Measurements from ENCODE around the gene GNAI3.

GNAI3 gene

DNA sequence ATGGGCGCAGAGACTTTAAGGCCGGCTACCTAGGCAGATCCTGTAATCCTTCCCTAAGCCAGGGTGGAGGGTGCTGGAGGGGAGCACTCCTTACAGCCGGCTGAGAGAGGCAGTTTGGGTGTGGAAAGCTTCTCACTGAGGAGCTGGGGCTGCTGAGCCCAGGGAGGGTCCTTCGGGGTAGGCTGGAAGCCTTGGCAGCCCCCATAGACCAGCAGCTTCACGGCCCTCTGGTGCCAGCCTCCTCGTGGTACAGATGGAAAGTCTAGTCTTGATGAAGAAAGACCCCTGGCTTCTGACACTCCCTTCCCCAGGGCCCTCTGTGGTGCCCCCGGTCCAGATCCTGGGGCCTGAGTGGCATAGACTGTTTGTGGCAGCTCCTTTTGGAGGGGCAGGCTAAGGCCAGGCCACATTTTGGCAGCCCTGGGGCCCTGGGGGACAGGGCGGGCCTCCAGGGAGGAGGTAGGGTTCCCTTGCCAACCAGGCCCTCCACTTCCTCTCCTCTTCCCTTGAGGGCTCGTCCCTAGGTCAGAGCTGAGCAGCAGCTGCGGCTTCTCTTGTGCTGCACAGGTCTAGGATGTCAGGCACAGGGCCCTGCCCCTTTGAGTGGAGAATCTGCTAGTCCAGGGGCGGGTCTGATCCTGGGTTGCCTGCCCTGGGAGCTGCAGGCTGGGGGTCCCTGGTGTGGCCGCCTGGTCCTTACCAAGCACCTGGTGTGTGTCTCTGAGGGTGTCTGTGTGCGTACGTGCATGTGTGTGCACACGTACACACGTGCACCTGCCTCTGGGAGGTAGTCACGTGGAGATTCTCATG, 76.0 kb downstream of the GNAI3 start:
- no peak for DNase-seq (ENCODE audit: low read depth)

DNA sequence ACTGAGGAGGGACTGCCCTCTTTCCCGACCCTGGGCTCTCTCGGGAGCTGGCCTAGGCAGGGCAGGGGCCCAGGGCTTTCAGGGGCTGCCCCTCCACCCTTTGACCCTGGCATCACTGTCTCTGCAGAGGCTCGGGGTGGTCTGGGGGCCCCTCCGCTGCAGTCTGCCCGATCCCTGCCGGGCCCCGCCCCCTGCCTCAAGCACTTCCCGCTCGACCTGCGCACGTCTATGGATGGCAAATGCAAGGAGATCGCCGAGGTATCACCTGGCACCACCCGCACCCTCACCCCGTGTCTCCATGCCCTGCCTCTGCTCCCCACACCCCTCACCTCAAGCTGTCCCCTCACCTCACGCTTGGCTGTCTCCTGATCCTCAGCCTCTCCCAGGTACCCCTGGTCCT, 76.8 kb downstream of the GNAI3 start:
- DNase-seq (ENCODE audit: low read depth), result no peak

DNA sequence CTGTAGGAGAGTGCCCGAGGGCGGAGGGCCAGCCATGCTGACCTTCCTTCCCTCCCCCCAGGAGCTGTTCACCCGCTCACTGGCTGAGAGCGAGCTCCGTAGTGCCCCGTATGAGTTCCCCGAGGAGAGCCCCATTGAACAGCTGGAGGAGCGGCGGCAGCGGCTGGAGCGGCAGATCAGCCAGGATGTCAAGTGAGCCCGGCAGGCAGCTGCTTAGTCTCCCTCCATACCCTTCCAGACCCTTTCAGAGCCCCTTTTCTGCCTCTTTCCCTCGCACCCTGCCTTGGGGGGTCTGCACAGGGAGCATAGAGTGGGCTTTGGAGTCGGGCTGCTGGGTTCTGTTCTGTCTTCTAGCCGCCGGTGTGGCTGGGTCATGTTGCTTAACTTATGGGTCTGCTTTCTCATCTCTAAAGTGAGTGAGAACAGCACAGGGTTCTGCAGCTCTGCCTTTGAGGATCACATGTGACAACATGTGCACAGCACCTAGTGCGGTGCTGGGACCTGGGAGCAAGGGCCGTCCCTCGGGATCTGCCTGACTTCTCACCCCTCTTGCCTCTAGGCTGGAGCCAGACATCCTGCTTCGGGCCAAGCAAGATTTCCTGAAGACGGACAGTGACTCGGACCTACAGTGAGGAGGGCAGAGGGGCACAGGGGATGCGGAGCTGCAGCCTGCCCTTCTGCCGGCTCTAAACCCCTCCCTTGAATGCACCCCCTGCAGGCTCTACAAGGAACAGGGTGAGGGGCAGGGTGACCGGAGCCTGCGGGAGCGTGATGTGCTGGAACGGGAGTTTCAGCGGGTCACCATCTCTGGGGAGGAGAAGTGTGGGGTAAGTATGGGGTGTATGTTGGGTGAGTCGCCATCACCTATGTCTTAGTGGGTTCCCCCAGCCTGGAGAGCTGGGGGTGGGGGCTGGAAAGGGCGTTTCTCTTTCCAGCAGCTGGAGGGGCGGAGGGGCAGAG, 77.5 kb downstream of the GNAI3 start:
- no peak for DNase-seq (ENCODE audit: low read depth)

GRCh38 chr1:109626682-109627408, 78.4 kb downstream of the GNAI3 start:
- DNase-seq (ENCODE audit: low read depth), result no peak

GRCh38 chr1:109627692-109628399, 79.4 kb downstream of the GNAI3 start:
- no peak for DNase-seq (ENCODE audit: low read depth)

DNA sequence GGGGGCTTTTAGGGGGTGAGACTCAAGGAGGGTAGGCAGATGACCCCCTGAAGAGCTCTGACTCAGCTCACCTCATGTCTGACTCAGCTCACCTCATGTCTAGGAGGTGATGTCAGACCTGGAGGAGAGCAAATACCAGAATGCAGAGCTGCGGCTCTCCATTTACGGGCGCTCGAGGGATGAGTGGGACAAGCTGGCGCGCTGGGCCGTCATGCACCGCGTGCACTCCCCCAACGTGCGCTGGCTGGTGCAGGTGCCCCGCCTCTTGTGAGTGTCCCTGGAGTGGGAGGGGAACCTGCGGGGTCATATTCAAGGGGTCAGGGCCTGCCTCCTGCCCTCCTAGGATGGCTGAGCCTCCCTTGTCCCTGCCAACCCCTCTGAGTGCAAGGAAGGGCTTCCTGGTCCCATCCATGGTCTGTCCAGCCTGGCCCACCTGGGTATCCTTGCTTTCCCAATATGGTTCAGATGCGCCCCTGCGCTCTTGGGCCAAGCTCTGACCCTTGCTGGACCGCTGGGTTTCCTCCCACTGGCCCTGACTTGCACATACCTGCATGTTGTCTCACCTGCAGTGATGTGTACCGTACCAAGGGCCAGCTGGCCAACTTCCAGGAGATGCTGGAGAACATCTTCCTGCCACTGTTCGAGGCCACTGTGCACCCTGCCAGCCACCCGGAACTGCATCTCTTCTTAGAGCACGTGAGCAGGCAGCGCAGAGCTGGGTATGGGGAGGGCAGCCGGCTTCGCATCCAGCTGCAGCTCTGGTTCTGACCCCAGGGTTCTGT, 80.3 kb downstream of the GNAI3 start:
- DNase-seq (ENCODE audit: low read depth), result no peak

- DNase-seq (ENCODE audit: low read depth), result no peak
These were observed 81.1 kb downstream of the GNAI3 start for GRCh38 chr1:109629372-109630030.

DNA sequence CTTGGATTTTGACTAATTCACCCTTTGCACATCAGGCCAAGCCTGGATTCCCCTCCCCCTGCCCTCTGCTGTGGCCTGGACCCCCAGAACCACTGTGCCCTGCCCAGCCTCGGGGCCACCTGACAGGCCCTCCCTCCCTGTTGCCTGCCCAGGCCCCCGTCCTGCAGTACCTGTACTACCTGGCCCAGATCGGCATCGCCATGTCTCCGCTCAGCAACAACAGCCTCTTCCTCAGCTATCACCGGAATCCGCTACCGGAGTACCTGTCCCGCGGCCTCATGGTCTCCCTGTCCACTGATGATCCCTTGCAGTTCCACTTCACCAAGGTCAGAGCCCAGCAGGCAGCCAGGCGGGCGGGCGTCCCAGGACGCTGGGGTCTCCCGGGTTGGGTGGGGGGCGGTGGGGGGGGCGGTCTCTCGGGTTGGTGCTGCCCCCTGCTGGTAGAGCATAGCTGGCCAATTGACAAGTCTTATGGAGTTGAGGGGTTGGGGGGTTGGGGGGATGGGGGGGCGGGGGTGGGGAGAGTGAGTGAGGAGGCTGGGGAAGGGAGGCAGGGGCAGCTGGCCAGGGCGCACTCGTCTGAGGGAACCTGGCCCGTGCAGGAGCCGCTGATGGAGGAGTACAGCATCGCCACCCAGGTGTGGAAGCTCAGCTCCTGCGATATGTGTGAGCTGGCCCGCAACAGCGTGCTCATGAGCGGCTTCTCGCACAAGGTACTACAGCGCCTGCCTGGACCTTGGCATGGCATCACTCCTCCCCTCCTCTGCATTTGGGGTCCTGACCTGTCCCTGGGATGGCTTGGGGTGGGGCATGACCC, 81.9 kb downstream of the GNAI3 start:
- no peak for DNase-seq (ENCODE audit: low read depth)

- no peak for DNase-seq (ENCODE audit: low read depth)
These were observed 82.6 kb downstream of the GNAI3 start for GRCh38 chr1:109630898-109631512.

DNA sequence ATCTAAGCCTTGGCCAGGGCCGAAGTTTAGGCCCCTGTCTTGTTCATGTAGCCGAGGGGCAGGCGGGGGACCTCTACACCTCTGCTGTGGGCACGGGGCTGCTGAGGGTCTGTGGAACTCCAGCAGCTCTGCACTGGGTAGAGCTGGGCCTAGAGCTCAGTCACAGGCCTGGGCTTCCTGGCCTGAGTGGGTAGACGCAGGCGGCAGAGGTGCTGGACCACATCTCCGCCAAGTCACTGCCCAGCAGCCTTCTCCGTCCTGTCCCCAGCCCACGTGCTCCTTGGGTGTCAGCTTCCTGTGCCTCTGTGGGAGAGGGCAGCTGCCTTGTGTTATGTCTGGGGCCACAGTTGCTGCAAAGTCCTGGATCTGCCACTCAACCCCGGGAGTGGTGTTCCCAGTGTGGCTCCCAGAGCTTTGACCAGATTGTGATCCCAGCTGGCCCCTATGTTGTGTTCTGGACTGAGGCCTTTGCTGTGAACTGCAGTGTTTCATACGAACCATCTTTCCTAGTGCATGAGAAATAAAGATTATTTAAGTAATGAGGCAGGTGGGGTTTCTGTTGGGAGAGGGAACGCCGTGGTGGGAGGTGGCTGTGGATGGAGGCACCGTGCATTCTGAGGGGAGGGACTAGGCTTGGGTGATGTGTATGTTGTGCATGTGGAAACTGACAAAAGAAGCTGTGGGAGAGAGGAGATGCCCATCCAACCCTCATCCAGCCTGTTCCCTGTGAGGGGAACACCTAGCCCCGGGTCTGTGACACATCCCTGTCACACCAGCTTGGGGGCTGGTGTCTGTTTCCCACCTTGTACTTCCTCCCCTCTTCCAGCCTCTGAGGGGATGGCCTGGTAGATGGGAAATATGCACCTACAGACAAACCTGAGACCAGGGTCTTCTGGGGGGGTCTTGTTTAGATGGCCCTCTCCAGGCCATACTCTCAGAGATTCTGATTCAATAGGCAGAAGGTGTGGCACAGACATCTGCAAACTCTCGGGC, 83.4 kb downstream of the GNAI3 start:
- no peak for DNase-seq (ENCODE audit: low read depth)

DNA sequence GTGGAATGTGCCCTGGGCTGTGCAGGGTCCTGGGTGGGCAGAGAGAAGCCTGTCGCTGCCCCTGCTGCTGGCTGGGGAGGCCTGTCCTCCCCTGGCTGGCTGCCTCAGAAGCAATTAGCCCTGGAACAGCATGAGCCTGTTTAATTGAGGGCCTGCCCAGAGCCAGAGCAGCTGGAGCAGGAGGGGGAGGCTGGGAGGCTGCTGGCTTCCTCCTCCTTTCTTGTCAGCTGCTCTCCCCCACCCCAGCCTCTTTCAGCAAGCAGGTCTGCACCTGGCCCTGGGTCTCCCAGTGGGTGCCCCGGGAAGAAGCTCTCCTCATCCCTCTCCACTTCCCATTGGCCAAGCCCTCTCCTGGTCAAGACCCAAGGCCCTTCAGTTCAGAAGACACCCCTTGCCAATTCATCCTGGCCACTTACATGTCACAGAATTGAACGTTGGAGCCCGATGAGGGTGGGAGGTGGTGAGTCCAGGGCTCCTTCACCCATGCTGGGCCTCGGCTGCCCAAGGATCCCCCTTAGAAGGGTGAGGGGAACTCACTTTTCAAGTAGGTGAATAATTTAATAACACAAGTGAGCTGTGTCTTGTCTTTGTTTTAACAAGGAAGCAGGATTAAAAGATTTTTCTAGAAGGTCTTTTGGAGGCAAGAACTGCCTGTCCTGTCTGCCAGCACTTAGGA, 84.4 kb downstream of the GNAI3 start:
- no peak for DNase-seq (ENCODE audit: low read depth)

DNA sequence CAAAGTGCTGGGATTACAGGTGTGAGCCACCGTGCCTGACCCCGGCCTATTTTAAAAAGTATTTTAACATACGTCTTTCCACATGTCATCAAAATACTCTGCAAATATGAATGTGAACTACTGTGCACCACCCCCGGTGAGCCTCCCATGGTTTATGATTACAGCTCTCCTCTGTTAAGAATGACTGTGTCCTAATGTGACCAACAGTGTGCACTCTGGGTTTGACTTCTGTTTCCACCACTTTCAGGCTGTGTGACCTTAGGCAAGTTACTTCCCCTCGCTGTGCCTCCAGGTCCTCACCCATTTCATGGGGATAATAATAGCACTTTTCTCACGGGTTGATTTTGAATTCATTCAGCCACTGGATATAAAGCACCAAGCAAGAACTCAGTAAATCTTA, 85.9 kb downstream of the GNAI3 start:
- DNase-seq (ENCODE audit: low read depth), result no peak

- DNase-seq (ENCODE audit: low read depth), result no peak
These were observed 86.6 kb downstream of the GNAI3 start for GRCh38 chr1:109634771-109635750.

DNA sequence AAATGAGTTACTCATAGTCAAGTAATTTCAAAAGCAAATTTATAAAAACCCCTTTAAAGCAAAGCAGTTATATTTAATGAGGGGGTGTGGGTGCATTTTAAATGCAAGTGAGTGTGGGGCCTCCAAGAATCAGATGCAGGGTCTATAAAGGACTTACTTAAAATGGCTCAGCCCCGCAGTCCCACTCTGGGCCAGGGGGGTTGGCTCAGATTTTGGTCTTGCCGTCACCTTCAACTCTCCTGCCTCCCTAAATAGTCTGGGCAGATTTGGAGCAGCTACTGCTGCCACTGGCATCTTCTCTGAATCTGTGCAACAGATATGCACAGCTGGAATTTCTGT, 87.4 kb downstream of the GNAI3 start:
- no peak for DNase-seq (ENCODE audit: low read depth)

- DNase-seq (ENCODE audit: low read depth), result no peak
These were observed 88.0 kb downstream of the GNAI3 start for GRCh38 chr1:109636201-109636952.
